Adrenal gland (tissue), 5 donors: ENCODE results near the gene SPOCK2.

Experiments used
- POLR2A ChIP-seq, 2 donors: fragments of 450-650 bp; IDR thresholded peaks; one replicate each; pipeline ENCODE4 v1.6.1; 2017; ENCODE audit warnings: antibody characterized with exemption in 2 of 2, mild to moderate bottlenecking in 2 of 2, moderate library complexity in 1 of 2
- TF ChIP-seq, protein P1 (sequence below), 6 experiments: fragments of 450-650 bp in 4 of 6; fragments of 200-600 bp in 2 of 6; sonication (generic) in 1 of 6; IDR thresholded peaks; 1 replicate in 5 of 6; 2 replicates in 1 of 6; pipeline versions ENCODE4 v1.5.1 to v1.8.0; 2016 to 2021; ENCODE audit warnings: antibody characterized with exemption in 6 of 6, mild to moderate bottlenecking in 2 of 6, moderate library complexity in 1 of 6
- donor health status: DM: no; HTN: no; CAD: no.

DNA sequence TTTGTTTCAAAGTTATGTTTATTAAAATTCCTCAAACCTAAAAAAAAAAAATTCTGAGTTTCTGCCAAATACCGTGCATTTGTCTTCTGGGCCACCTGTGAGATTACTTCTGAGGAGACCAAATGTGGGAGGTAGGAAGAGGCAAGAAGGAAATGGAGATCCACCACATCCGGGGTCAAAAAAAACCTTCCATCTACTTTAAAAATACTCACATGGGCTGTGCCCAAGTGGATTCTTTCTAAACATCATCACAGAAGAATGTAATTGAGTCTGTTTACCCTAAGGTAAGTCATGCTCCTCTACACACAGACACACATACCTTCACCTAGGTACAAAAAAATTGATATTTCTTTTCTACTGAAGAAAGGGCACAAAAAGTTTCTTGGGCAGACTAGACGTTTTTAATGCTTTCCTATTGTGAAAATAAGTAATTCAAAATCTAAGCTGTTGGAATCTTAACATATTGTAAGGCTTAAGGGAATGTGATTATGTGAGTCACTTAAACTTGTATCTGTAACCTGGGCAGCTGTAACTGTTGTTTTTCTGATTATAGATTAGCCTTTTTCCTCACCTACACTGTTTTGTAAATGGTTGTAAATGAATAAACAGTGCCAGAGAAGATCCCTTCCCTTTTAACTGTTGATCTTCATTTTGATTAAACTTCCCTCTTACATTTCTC lies 19.1 kb upstream of the SPOCK2 start:
- TF ChIP-seq, protein P1, sequence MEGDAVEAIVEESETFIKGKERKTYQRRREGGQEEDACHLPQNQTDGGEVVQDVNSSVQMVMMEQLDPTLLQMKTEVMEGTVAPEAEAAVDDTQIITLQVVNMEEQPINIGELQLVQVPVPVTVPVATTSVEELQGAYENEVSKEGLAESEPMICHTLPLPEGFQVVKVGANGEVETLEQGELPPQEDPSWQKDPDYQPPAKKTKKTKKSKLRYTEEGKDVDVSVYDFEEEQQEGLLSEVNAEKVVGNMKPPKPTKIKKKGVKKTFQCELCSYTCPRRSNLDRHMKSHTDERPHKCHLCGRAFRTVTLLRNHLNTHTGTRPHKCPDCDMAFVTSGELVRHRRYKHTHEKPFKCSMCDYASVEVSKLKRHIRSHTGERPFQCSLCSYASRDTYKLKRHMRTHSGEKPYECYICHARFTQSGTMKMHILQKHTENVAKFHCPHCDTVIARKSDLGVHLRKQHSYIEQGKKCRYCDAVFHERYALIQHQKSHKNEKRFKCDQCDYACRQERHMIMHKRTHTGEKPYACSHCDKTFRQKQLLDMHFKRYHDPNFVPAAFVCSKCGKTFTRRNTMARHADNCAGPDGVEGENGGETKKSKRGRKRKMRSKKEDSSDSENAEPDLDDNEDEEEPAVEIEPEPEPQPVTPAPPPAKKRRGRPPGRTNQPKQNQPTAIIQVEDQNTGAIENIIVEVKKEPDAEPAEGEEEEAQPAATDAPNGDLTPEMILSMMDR (IDR thresholded peaks at IDR 0.05), result no peak
- no peak for TF ChIP-seq POLR2A (IDR thresholded peaks at IDR 0.05)
